SH-SY5Y (cell line): ENCODE measurements around the gene CRIM1.

Experiments used
- GATA2 ChIP-seq: IDR thresholded peaks from 2 replicates; pipeline ENCODE4 v1.6.1; 2011; ENCODE audit warnings: mild to moderate bottlenecking, low read depth, low read length
- GATA3 ChIP-seq: IDR thresholded peaks from 2 replicates; pipeline ENCODE4 v1.6.1; 2011; ENCODE audit warnings: low read depth, mild to moderate bottlenecking, low read length, moderate library complexity

DNA sequence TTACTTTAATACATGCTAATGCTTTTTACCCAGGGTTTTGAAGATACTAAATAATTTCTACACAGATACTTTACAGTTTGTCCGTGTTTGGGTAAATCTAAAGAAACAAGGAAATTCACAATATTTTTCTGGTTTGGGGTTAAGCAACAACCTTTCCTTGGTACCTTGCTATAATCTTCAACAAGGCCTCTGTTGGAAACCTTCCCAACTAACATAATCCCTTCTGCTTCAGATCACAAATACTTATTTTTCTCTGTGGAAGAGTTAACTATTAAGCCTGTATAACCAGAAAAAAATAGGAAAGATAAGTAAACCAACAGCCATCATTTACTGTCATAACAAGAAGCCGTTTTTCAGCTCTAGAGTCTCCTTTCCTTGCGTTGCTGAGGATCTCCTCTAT is 227.4 kb downstream of the CRIM1 start:
- TF ChIP-seq GATA2 = no peak
- TF ChIP-seq GATA3 = no peak
